ENCODE measurements around the gene ATF7. TPM values are rescaled to one million over a fixed set of nuclear protein-coding genes. Genes with fewer than 3 reads are reported as not detected.
"Not testable (repeated sequence)": the region's sequence is repeated elsewhere in the genome, so short reads cannot be mapped to it uniquely, and the experiment has no call there.

ATF7 gene
- total RNA-seq, 2 donors from 2014 or later, result 58.1 to 61.2 TPM

DNA sequence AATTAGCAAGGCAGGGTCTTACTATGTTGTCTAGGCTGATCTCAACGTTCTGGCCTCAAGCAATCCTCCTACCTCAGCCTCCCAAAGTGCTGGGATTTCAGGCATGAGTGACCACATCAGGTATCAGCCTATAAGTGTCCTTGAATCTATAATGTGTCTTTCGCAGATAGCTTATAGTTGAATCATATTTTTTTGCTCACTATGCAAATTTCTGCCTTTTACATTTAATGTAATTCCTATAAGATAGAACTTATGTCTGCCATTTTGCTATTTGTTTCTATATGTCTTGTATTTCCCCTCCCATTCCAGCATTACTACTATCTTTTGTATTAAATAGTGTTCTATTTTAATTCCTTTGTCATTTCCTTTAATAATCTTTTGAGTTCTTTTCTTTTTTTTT lies 10.5 kb upstream of the ATF7 start:
- intact Hi-C loops (cut with DNase I), result loop anchor here in 1 of 2 donors (5.0 kb wide), 1 partner anchor 691 kb away; the partner anchor contains the start of gene COPZ1

GRCh38 chr12:53635708-53636107 lies 9.5 kb upstream of the ATF7 start:
- intact Hi-C loops (cut with DNase I), result loop anchor here in 1 of 2 donors (5.0 kb wide), 1 partner anchor 692 kb away; the partner anchor contains the start of gene COPZ1
- DNase-seq (ENCODE audit: low spot score), result not testable (repeated sequence)

More for the DNA sequence above, 10.5 kb upstream of the ATF7 start:
- no peak for DNase-seq (ENCODE audit: low spot score)

DNA sequence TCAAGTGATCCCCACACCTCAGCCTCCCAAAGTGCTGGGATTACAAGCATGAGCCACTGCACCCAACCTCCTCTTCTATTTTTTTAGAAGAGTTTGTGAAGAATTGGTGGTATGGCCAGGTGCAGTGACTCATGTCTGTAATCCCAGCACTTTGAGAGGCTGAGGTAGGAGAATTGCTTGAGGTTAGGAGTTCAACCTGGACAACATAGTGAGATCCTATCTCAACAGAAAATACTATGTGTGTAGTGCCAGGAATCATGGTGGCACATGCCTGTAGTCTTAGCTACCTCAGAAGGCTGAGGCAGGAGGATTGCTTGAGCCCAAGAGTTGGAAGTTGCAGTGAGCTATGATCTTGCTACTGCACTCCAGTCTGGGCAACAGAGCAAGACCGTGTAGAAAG lies 5.5 kb upstream of the ATF7 start:
- intact Hi-C loops (cut with DNase I), result no loop called here
- no peak for DNase-seq (ENCODE audit: low spot score)

DNA sequence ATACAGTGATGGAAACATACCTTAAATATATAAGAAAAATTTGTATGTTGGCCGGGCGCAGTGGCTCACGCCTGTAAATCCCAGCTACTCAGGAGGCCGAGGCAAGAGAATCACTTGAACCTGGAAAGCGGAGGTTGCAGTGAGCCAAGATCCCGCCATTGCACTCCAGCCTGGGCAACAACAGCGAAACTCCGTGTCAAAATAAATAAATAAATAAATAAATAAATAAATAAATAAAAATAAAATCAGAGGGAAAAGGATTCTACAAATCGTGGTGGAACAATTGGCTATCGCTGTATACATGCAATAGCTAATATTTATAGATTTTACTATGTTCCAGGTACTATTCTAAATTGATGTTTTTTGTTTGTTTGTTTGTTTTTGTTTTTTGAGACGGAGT lies 1.7 kb upstream of the ATF7 start:
- intact Hi-C loops (cut with DNase I), result no loop called here
- no peak for DNase-seq (ENCODE audit: low spot score)

DNA sequence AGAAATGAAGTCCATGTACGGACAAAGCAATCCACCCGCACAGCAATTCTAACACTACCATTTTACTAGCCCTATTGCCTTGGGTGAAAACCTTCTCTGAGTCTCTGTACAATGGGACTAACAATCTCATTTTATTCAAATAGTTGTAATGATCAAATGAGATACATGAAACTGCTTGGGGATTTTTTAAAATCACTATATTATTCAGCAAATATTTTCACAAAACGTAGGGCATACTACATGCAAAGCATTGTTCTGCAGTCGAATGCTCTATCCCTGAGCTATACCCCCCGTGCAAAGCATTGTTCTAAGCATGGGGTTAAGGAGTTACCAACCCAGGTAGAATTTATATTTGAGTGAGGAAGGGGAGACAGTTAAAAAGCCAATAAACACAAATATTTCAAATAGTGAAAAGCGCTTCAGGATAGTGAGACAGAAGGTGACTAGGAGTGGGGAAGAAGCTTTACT lies 554 bp upstream of the ATF7 start:
- intact Hi-C loops (cut with DNase I), result no loop called here
- DNase-seq (ENCODE audit: low spot score), result no peak

DNA sequence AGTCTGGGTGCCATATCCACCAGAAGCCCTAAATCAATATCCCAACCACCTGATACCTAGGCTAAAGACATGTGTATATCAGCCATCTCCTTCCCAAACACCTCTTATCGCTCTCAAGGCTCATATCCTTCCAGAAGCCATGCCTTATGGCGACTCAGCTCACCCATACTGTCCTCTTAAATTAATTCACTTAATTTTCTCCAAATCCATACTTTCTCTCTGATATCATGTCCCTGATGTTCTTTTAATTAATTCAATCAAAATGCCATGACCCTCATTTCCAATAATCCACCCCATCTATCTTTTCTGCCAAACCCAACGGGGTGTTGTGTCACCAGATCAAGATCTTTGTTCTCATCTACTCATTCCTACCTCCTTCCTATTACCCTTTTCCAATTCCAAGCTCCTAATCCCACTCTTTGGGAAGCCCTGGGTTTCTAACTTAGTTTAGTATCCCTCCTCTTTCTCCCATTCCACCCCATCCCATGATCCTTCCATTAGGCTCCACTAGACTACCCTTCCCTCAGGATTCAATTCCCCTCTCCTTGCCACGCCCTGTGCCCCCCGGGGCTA lies 723 bp downstream of the ATF7 start:
- DNase-seq (ENCODE audit: low spot score), result no peak
- intact Hi-C loops (cut with DNase I), result no loop called here

- no peak for DNase-seq (ENCODE audit: low spot score)
Measured at GRCh38 chr12:53624956-53625355, 1.2 kb downstream of the ATF7 start.

GRCh38 chr12:53624458-53624857 lies 1.7 kb downstream of the ATF7 start:
- intact Hi-C loops (cut with DNase I), result loop anchor here in 1 of 2 donors (5.0 kb wide), 1 partner anchor 43 kb away; no protein-coding TSS in a partner anchor
- no peak for DNase-seq (ENCODE audit: low spot score)

More at GRCh38 chr12:53624956-53625355, 1.2 kb downstream of the ATF7 start:
- intact Hi-C loops (cut with DNase I), result loop anchor here in 1 of 2 donors (5.0 kb wide), 1 partner anchor 42 kb away; no protein-coding TSS in a partner anchor

DNA sequence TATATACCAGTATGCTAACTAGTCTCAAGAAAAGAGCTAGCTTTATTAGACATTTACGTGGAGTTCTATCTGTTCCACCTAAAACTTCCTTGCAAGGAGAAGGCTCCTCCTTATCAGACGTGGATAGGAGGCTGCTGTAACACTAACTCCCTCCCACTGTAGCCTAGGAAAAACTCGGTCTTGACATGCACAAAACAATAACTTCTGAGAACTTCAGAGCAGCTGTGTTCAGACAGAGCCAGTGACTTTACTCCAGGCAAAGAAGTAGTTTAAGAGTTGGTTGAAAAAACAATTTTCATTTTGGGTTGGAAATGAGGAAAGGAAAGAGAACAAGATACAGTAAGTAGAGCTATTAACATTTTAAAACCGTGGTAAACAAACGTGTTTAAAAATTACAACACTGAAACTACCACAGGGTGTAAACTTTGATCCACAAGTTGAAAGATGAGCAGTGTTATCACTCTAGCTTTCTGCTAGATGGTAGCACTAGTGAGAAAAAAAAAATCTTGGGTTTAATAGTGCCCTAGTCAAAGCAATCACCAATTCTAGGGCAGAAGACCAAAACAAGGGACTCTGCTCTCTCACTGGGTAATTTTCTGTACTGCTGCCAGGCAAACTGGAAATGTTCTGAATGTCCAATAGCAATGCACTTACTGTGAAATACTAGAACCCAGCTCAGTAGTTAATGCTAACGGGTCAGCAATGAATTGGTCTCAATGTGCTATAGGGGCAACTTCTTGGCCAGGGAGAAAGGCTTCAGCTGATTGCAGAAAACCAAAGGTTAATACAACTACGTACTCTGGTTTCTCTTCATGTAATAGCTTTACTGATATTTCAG lies 2.4 kb downstream of the ATF7 start:
- intact Hi-C loops (cut with DNase I), result loop anchor here in 1 of 2 donors (5.0 kb wide), 1 partner anchor 44 kb away; no protein-coding TSS in a partner anchor
- DNase-seq (ENCODE audit: low spot score), result no peak

DNA sequence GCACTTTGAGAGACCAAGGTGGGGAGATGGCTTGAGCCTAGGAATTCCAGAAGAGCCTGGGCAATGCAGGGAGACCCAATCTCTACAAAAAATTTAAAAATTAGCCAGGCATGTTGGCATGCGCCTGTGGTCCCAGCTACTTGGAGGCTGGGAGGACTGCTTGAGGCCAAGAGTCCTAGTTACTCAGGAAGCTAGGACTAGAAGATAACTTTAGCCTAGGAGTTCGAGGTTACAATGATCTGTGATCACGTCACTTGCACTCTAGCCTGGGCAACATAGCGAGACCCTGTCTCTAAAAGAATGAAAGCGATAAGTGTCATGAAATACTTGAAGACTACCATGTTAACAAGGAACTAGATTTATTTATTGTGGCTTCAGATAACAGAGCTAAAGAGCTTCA lies 3.5 kb downstream of the ATF7 start:
- DNase-seq (ENCODE audit: low spot score), result no peak
- intact Hi-C loops (cut with DNase I), result loop anchor here in 1 of 2 donors (5.0 kb wide), 1 partner anchor 45 kb away; no protein-coding TSS in a partner anchor

- intact Hi-C loops (cut with DNase I), result loop anchor here (5.0 to 10.0 kb wide), 2 partner anchors 53 to 54 kb away; no protein-coding TSS in a partner anchor
Measured at GRCh38 chr12:53618275-53618674, 7.9 kb downstream of the ATF7 start.

GRCh38 chr12:53617700-53618099 lies 8.5 kb downstream of the ATF7 start:
- DNase-seq (ENCODE audit: low spot score), result no peak
- intact Hi-C loops (cut with DNase I), result loop anchor here (5.0 to 10.0 kb wide), 2 partner anchors 53 to 55 kb away; no protein-coding TSS in a partner anchor

More at GRCh38 chr12:53618275-53618674, 7.9 kb downstream of the ATF7 start:
- DNase-seq (ENCODE audit: low spot score), result no peak

GRCh38 chr12:53616950-53617349 lies 9.2 kb downstream of the ATF7 start:
- intact Hi-C loops (cut with DNase I), result loop anchor here (5.0 to 10.0 kb wide), 2 partner anchors 52 to 55 kb away; no protein-coding TSS in a partner anchor
- no peak for DNase-seq (ENCODE audit: low spot score)

- no peak for DNase-seq (ENCODE audit: low spot score)
- intact Hi-C loops (cut with DNase I), result loop anchor here in 1 of 2 donors (10.0 kb wide), 1 partner anchor 49 kb away; no protein-coding TSS in a partner anchor
Measured at GRCh38 chr12:53613821-53614220, 12.4 kb downstream of the ATF7 start.

DNA sequence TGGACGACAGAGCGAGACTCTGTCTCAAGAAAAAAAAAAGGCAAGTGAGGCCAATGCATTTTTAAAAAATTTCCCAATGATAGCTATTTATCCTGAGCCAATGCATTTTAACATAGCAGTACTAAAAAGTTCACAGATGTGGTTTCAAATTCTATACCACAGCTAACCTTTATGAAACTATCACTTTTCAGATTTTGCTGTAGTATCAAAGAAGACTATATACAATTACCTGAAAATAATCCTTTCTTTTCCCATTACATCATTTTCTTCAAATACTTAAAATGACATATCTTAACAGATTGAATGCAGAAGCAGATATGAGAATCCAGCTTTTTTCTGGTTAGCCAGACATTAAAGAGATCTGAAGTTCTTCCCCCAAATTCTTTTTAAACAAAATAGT lies 13.2 kb downstream of the ATF7 start:
- intact Hi-C loops (cut with DNase I), result loop anchor here in 1 of 2 donors (10.0 kb wide), 1 partner anchor 48 kb away; no protein-coding TSS in a partner anchor
- no peak for DNase-seq (ENCODE audit: low spot score)

DNA sequence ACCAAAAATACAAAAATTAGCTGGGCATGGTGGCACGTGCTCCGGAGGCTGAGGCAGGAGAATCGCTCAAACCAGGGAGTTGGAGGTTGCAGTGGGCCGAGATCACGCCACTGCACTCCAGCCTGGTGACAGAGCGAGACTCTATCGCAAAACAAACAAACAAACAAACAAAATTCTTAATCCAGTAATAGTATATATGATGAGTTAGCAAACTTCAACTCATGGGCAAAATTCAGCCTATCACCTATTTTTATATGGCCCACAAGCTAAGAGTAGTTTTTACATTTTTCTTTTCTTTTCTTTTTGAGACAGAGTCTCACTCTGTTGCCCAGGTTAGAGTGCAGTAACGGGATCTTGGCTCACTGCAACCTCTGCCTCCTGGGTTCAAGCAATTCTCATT lies 14.9 kb downstream of the ATF7 start:
- DNase-seq (ENCODE audit: low spot score), result no peak
- intact Hi-C loops (cut with DNase I), result loop anchor here in 1 of 2 donors (10.0 kb wide), 1 partner anchor 47 kb away; no protein-coding TSS in a partner anchor

DNA sequence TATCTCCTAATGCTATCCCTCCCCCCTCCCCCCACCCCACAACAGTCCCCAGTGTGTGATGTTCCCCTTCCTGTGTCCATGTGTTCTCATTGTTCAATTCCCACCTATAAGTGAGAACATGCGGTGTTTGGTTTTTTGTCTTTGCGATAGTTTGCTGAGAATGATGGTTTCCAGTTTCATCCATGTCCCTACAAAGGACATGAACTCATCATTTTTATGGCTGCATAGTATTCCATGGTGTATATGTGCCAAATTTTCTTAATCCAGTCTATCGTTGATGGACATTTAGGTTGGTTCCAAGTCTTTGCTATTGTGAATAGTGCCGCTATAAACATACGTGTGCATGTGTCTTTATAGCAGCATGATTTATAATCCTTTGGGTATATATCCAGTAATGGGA lies 19.5 kb downstream of the ATF7 start:
- DNase-seq (ENCODE audit: low spot score); intact Hi-C loops (cut with DNase I): not testable (repeated sequence)

- DNase-seq (ENCODE audit: low spot score), result no peak
- intact Hi-C loops (cut with DNase I), result no loop called here
Measured at GRCh38 chr12:53604581-53604980, 21.6 kb downstream of the ATF7 start.

GRCh38 chr12:53603804-53604203 lies 22.4 kb downstream of the ATF7 start:
- intact Hi-C loops (cut with DNase I), result no loop called here
- DNase-seq (ENCODE audit: low spot score), result no peak

DNA sequence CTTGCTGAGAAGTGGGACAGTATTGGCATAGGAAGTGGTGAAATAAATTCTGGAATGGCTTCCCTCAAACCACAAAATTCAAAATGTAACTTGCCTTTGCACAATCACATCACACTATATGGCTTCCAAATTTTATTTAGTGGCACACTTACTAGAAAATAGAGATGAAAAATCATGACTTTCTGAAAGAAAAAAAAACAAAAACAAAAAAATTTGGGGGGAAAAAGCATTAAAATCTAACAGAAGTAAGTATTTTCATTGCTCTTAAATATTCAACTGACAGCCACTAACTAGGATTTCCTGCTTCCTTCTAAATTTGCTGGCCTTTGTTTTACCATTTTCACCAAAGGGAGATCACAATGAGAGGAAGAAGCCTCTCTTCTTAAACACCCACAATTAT lies 23.0 kb downstream of the ATF7 start:
- intact Hi-C loops (cut with DNase I), result no loop called here
- DNase-seq (ENCODE audit: low spot score), result no peak

Measured in posterior vena cava (tissue), 2 donors.